ENCODE measurements around the gene KCNJ9. TPM values are rescaled to one million over a fixed set of nuclear protein-coding genes. Genes with fewer than 3 reads are reported as not detected.

Gene KCNJ9
- total and polyA plus RNA-seq, 2 of the 13 experiments (the other 11 are each of a cell fraction or from before 2014, with no cell fraction given), result not detected

DNA sequence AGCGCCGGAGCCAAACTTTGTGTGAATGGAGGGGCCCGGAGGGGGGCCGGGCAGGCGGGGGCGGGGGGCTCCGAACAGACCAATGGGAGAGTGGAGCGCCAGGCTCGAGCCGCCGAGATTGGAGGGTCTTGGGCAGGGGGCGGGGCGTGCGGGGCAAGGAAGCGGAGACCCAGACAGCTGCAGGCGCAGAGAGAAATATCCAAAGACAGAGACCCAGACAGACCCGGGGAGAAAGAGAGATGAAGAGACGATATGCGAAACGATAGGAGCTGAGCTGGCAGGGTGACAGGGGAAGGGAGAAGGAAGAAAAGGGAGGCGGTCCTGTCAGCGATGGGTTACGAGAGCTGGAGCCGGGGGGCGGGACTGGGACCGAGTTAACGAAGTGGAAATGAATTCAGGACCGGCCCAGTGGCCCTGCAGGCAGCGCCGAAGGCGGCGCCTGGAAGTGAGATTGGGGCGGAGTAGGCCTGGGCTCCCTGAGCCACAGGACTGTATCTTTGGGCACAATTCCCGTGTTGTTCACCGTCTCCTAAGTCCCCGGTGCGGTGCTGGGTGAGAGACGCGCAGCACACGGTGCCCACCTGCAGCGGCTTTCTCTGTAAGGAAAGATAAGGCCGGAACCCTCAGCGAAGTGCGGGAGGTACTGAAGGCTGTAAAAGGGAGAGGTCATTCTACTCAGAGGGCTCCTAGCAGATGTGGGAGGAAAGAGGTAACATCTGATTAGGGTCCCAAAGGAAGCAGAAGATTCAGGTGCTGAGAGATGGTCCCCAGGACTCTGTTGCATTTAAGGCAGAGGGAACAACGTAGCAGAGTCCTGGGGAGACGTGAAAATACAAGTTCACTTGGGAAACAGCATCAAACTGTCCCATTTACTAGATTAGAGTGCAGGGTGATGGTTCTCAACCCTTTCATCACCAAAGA lies 10.8 kb upstream of the KCNJ9 start (continued):
- TF ChIP-seq, protein P1, sequence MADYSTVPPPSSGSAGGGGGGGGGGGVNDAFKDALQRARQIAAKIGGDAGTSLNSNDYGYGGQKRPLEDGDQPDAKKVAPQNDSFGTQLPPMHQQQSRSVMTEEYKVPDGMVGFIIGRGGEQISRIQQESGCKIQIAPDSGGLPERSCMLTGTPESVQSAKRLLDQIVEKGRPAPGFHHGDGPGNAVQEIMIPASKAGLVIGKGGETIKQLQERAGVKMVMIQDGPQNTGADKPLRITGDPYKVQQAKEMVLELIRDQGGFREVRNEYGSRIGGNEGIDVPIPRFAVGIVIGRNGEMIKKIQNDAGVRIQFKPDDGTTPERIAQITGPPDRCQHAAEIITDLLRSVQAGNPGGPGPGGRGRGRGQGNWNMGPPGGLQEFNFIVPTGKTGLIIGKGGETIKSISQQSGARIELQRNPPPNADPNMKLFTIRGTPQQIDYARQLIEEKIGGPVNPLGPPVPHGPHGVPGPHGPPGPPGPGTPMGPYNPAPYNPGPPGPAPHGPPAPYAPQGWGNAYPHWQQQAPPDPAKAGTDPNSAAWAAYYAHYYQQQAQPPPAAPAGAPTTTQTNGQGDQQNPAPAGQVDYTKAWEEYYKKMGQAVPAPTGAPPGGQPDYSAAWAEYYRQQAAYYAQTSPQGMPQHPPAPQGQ (CRISPR knock-in tag; IDR thresholded peaks at IDR 0.05; ENCODE audit: borderline replicate concordance), result no peak
- TF ChIP-seq GABPB1 (CRISPR knock-in tag; IDR thresholded peaks at IDR 0.05) (peak; percentile 38; the same call in 1 of the 2 replicates), ZNF350 (CRISPR knock-in tag; IDR thresholded peaks at IDR 0.05; ENCODE audit: borderline replicate concordance, low read depth) (no peak), SCMH1 (CRISPR knock-in tag; IDR thresholded peaks at IDR 0.05; ENCODE audit: borderline replicate concordance) (no peak), MAZ (IDR thresholded peaks at IDR 0.05; ENCODE audit: borderline replicate concordance, low read depth, low read length) (no peak), MAZ (CRISPR knock-in tag; IDR thresholded peaks at IDR 0.05; ENCODE audit: low read depth) (0 out of 2 replicates have a peak, but pooled peaks have one; percentile 40), NFKBIZ (CRISPR knock-in tag; IDR thresholded peaks at IDR 0.05) (no peak), ATRX (CRISPR knock-in tag; IDR thresholded peaks at IDR 0.05; ENCODE audit: borderline replicate concordance) (no peak), EED (CRISPR knock-in tag; IDR thresholded peaks at IDR 0.05) (0 out of 2 replicates have a peak, but pooled peaks have one; percentile 33), BRD4 (CRISPR knock-in tag; IDR thresholded peaks at IDR 0.05) (no peak), ZNF713 (CRISPR knock-in tag; IDR thresholded peaks at IDR 0.05) (no peak), SMAD1 (CRISPR knock-in tag; IDR thresholded peaks at IDR 0.05; ENCODE audit: borderline replicate concordance, low read depth) (no peak), TAF1 (CRISPR knock-in tag; IDR thresholded peaks at IDR 0.05) (peak; percentile 47; the same call in 1 of the 2 replicates), ZFP37 (CRISPR knock-in tag; IDR thresholded peaks at IDR 0.05; ENCODE audit: borderline replicate concordance) (no peak), ZNF768 (CRISPR knock-in tag; IDR thresholded peaks at IDR 0.05) (peak; percentile 56; the same call in 1 of the 2 replicates), HNRNPK (IDR thresholded peaks at IDR 0.05; ENCODE audit: low read depth, low read length, poor library complexity, severe bottlenecking) (no peak)
- TF ChIP-seq, protein P2, sequence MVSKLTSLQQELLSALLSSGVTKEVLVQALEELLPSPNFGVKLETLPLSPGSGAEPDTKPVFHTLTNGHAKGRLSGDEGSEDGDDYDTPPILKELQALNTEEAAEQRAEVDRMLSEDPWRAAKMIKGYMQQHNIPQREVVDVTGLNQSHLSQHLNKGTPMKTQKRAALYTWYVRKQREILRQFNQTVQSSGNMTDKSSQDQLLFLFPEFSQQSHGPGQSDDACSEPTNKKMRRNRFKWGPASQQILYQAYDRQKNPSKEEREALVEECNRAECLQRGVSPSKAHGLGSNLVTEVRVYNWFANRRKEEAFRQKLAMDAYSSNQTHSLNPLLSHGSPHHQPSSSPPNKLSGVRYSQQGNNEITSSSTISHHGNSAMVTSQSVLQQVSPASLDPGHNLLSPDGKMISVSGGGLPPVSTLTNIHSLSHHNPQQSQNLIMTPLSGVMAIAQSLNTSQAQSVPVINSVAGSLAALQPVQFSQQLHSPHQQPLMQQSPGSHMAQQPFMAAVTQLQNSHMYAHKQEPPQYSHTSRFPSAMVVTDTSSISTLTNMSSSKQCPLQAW (CRISPR knock-in tag; IDR thresholded peaks at IDR 0.05), result no peak
- TF ChIP-seq, protein P3, sequence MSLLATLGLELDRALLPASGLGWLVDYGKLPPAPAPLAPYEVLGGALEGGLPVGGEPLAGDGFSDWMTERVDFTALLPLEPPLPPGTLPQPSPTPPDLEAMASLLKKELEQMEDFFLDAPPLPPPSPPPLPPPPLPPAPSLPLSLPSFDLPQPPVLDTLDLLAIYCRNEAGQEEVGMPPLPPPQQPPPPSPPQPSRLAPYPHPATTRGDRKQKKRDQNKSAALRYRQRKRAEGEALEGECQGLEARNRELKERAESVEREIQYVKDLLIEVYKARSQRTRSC (CRISPR knock-in tag; IDR thresholded peaks at IDR 0.05; ENCODE audit: low read depth), result no peak
- TF ChIP-seq, protein P4, sequence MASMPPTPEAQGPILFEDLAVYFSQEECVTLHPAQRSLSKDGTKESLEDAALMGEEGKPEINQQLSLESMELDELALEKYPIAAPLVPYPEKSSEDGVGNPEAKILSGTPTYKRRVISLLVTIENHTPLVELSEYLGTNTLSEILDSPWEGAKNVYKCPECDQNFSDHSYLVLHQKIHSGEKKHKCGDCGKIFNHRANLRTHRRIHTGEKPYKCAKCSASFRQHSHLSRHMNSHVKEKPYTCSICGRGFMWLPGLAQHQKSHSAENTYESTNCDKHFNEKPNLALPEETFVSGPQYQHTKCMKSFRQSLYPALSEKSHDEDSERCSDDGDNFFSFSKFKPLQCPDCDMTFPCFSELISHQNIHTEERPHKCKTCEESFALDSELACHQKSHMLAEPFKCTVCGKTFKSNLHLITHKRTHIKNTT (CRISPR knock-in tag; IDR thresholded peaks at IDR 0.05), result no peak
- TF ChIP-seq, protein P5, sequence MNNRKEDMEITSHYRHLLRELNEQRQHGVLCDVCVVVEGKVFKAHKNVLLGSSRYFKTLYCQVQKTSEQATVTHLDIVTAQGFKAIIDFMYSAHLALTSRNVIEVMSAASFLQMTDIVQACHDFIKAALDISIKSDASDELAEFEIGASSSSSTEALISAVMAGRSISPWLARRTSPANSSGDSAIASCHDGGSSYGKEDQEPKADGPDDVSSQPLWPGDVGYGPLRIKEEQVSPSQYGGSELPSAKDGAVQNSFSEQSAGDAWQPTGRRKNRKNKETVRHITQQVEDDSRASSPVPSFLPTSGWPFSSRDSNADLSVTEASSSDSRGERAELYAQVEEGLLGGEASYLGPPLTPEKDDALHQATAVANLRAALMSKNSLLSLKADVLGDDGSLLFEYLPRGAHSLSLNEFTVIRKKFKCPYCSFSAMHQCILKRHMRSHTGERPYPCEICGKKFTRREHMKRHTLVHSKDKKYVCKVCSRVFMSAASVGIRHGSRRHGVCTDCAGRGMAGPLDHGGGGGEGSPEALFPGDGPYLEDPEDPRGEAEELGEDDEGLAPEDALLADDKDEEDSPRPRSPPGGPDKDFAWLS (CRISPR knock-in tag; IDR thresholded peaks at IDR 0.05; ENCODE audit: borderline replicate concordance), result no peak
- TF ChIP-seq, protein P6, sequence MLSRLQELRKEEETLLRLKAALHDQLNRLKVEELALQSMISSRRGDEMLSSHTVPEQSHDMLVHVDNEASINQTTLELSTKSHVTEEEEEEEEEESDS (CRISPR knock-in tag; IDR thresholded peaks at IDR 0.05; ENCODE audit: borderline replicate concordance), result no peak
